Type B pancreatic cell (in vitro differentiated cells): ENCODE data around the gene LIME1. TPM values are rescaled to one million over a fixed set of nuclear protein-coding genes. Genes with fewer than 3 reads are reported as not detected.

Source experiments
- DNase-seq: peaks from one replicate; pipeline ENCODE4 v3.0.0; 2021; ENCODE audit warnings: mixed read lengths; ENCODE audit not compliant: unreplicated experiment; ENCODE audit errors: extremely low spot score
- H3K27ac Mint-ChIP-seq: 2 replicates; pipeline ENCODE4 v1.8.0; 2021; ENCODE audit warnings: mild to moderate bottlenecking, mixed read lengths
- H3K27me3 Mint-ChIP-seq: 2 replicates; pipeline ENCODE4 v1.8.0; 2021; ENCODE audit warnings: mixed read lengths
- H3K36me3 Mint-ChIP-seq: 2 replicates; pipeline ENCODE4 v1.8.0; 2021; ENCODE audit warnings: mixed read lengths
- H3K4me1 Mint-ChIP-seq: one replicate; pipeline ENCODE4 v1.8.0; 2021; ENCODE audit warnings: mixed read lengths; ENCODE audit not compliant: unreplicated experiment
- H3K4me3 Mint-ChIP-seq: 2 replicates; pipeline ENCODE4 v1.8.0; 2021; ENCODE audit warnings: mild to moderate bottlenecking, mixed read lengths
- H3K9me3 Mint-ChIP-seq: 2 replicates; pipeline ENCODE4 v1.8.0; 2021; ENCODE audit warnings: mixed read lengths
- CTCF ChIP-seq: fragments of 200-600 bp; sonication (generic); conservative IDR thresholded peaks from 2 replicates; pipeline ENCODE4 v1.5.0; 2021; ENCODE audit warnings: antibody characterized with exemption, mild to moderate bottlenecking
- total RNA-seq: library from RNA; stranded (reverse); gene quantifications from 2 replicates; pipeline ENCODE4 v1.2.1, GENCODE V29; 2021; ENCODE audit warnings: low replicate concordance

The LIME1 gene
- total RNA-seq, 1 donor from 2014 or later = 11.3 TPM

GRCh38 chr20:63731410-63731809, 5.1 kb upstream of the LIME1 start:
- Mint-ChIP-seq H3K36me3 (peaks cover 15% of the 10 kb centered on the region), H3K27ac (no peak overlapping the region), H3K4me1 (no peaks in the 10 kb centered on the region), H3K9me3 (no peaks in the 10 kb centered on the region), H3K27me3 (peaks cover 3% of the 10 kb centered on the region), H3K4me3 (no peak overlapping the region)
- TF ChIP-seq CTCF = no peak
- no peak for DNase-seq

DNA sequence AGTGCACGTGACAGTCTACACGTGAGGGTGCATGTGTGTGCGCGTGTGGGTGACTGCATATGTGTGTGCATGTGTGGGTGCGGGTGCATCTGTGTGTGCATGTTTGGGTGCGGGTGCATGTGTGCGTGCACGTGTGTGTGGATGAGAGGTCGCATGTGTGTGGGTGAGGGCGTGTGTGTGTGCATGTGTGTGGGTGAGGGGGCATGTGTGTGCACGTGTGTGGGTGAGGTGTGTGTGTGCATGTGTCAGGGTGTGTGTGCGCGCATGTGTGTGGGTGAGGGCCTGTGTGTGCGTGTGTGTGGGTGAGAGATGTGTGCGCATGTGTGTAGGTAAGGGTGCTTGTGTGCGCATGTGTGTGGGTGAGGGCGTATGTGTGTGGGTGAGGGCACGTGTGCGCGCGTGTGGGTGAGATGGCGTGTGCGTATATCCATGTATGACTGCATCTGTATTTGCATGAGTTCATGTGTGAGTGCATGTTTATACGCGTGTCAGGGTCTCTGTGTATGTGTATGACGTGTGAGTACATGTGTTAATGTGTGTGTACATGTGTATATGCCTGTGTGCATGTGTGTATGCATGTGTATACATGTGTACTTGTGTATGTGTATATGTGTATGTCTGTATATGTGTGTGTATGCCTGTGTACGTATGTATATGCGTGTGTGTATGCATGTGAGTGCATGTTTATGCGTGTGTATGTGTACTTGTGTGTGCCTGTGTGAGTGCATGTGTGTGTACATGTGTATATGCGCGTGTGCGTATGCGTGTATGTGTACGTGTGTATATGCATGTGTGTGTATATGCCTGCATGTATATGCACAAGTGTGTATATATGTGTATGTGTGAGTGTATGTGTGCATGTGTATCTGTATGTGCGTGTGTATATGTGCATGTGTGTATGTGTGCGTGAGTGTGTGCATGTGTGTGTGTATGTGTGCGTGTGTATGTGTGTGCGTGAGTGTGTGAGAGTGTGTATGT, 4.1 kb upstream of the LIME1 start:
- Mint-ChIP-seq H3K27me3 (peaks cover 3% of the 10 kb centered on the region), H3K36me3 (peaks cover 11% of the 10 kb centered on the region), H3K4me1 (no peaks in the 10 kb centered on the region), H3K4me3 (no peak overlapping the region), H3K27ac (no peak overlapping the region), H3K9me3 (no peaks in the 10 kb centered on the region)
- DNase-seq = no peak
- no peak for TF ChIP-seq CTCF

- Mint-ChIP-seq H3K36me3 (peaks cover 8% of the 10 kb centered on the region), H3K4me1 (no peaks in the 10 kb centered on the region), H3K27me3 (peaks cover 3% of the 10 kb centered on the region), H3K27ac (no peak overlapping the region), H3K4me3 (no peak overlapping the region), H3K9me3 (no peaks in the 10 kb centered on the region)
- no peak for TF ChIP-seq CTCF
- DNase-seq = no peak
Measured at GRCh38 chr20:63733117-63733516, 3.3 kb upstream of the LIME1 start.

- TF ChIP-seq CTCF = no peak
- Mint-ChIP-seq H3K4me1 (no peaks in the 10 kb centered on the region), H3K27ac (no peak overlapping the region), H3K27me3 (peaks cover 3% of the 10 kb centered on the region), H3K4me3 (no peak overlapping the region), H3K36me3 (peaks cover 4% of the 10 kb centered on the region), H3K9me3 (no peaks in the 10 kb centered on the region)
- no peak for DNase-seq
Measured at GRCh38 chr20:63733579-63734081, 2.8 kb upstream of the LIME1 start.

- no peak for TF ChIP-seq CTCF
- Mint-ChIP-seq H3K27me3 (peaks cover 3% of the 10 kb centered on the region), H3K4me3 (no peak overlapping the region), H3K4me1 (no peaks in the 10 kb centered on the region), H3K27ac (no peak overlapping the region), H3K9me3 (no peaks in the 10 kb centered on the region), H3K36me3 (peaks cover 4% of the 10 kb centered on the region)
- DNase-seq = no peak
Measured at GRCh38 chr20:63734111-63734945, 2.1 kb upstream of the LIME1 start.
